ENCODE measurements around the gene TARS3. TPM values are rescaled to one million over a fixed set of nuclear protein-coding genes. Genes with fewer than 3 reads are reported as not detected.

Gene TARS3
- total RNA-seq, 1 experiment from 2014 or later, result 9.5 TPM

DNA sequence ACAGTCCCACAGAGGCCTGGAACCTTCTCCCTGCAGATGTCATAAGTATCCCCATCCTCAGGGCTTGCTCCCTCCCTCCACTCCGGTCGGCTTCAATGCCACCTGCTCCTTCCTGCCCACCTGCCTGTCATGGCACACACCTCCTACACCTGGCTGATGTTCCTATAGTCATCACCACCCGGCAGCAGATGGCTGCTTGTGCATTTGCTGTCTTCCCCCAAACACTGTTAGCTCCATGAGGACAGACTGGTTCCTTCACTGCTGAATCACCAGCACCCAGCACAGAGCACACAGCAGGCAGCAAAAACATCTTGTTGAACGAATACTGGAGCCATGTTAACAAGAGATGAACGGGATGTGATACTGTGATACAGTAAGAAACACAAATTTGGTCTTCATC, 14.8 kb downstream of the TARS3 start (continued):
- TF ChIP-seq, protein P1, sequence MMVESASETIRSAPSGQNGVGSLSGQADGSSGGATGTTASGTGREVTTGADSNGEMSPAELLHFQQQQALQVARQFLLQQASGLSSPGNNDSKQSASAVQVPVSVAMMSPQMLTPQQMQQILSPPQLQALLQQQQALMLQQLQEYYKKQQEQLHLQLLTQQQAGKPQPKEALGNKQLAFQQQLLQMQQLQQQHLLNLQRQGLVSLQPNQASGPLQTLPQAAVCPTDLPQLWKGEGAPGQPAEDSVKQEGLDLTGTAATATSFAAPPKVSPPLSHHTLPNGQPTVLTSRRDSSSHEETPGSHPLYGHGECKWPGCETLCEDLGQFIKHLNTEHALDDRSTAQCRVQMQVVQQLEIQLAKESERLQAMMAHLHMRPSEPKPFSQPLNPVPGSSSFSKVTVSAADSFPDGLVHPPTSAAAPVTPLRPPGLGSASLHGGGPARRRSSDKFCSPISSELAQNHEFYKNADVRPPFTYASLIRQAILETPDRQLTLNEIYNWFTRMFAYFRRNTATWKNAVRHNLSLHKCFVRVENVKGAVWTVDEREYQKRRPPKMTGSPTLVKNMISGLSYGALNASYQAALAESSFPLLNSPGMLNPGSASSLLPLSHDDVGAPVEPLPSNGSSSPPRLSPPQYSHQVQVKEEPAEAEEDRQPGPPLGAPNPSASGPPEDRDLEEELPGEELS (CRISPR knock-in tag; IDR thresholded peaks at IDR 0.05), result no peak
- TF ChIP-seq, protein P2, sequence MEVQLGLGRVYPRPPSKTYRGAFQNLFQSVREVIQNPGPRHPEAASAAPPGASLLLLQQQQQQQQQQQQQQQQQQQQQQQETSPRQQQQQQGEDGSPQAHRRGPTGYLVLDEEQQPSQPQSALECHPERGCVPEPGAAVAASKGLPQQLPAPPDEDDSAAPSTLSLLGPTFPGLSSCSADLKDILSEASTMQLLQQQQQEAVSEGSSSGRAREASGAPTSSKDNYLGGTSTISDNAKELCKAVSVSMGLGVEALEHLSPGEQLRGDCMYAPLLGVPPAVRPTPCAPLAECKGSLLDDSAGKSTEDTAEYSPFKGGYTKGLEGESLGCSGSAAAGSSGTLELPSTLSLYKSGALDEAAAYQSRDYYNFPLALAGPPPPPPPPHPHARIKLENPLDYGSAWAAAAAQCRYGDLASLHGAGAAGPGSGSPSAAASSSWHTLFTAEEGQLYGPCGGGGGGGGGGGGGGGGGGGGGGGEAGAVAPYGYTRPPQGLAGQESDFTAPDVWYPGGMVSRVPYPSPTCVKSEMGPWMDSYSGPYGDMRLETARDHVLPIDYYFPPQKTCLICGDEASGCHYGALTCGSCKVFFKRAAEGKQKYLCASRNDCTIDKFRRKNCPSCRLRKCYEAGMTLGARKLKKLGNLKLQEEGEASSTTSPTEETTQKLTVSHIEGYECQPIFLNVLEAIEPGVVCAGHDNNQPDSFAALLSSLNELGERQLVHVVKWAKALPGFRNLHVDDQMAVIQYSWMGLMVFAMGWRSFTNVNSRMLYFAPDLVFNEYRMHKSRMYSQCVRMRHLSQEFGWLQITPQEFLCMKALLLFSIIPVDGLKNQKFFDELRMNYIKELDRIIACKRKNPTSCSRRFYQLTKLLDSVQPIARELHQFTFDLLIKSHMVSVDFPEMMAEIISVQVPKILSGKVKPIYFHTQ (CRISPR knock-in tag; IDR thresholded peaks at IDR 0.05), result no peak
- no peak for TF ChIP-seq ZNF396 (CRISPR knock-in tag; IDR thresholded peaks at IDR 0.05; ENCODE audit: borderline replicate concordance)
- TF ChIP-seq, protein P3, sequence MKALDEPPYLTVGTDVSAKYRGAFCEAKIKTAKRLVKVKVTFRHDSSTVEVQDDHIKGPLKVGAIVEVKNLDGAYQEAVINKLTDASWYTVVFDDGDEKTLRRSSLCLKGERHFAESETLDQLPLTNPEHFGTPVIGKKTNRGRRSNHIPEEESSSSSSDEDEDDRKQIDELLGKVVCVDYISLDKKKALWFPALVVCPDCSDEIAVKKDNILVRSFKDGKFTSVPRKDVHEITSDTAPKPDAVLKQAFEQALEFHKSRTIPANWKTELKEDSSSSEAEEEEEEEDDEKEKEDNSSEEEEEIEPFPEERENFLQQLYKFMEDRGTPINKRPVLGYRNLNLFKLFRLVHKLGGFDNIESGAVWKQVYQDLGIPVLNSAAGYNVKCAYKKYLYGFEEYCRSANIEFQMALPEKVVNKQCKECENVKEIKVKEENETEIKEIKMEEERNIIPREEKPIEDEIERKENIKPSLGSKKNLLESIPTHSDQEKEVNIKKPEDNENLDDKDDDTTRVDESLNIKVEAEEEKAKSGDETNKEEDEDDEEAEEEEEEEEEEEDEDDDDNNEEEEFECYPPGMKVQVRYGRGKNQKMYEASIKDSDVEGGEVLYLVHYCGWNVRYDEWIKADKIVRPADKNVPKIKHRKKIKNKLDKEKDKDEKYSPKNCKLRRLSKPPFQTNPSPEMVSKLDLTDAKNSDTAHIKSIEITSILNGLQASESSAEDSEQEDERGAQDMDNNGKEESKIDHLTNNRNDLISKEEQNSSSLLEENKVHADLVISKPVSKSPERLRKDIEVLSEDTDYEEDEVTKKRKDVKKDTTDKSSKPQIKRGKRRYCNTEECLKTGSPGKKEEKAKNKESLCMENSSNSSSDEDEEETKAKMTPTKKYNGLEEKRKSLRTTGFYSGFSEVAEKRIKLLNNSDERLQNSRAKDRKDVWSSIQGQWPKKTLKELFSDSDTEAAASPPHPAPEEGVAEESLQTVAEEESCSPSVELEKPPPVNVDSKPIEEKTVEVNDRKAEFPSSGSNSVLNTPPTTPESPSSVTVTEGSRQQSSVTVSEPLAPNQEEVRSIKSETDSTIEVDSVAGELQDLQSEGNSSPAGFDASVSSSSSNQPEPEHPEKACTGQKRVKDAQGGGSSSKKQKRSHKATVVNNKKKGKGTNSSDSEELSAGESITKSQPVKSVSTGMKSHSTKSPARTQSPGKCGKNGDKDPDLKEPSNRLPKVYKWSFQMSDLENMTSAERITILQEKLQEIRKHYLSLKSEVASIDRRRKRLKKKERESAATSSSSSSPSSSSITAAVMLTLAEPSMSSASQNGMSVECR (CRISPR knock-in tag; IDR thresholded peaks at IDR 0.05; ENCODE audit: borderline replicate concordance), result no peak
- TF ChIP-seq NR3C1 (CRISPR knock-in tag; conservative IDR thresholded peaks at IDR 0.05; ENCODE audit: low read depth), result no peak
- TF ChIP-seq, protein P4, sequence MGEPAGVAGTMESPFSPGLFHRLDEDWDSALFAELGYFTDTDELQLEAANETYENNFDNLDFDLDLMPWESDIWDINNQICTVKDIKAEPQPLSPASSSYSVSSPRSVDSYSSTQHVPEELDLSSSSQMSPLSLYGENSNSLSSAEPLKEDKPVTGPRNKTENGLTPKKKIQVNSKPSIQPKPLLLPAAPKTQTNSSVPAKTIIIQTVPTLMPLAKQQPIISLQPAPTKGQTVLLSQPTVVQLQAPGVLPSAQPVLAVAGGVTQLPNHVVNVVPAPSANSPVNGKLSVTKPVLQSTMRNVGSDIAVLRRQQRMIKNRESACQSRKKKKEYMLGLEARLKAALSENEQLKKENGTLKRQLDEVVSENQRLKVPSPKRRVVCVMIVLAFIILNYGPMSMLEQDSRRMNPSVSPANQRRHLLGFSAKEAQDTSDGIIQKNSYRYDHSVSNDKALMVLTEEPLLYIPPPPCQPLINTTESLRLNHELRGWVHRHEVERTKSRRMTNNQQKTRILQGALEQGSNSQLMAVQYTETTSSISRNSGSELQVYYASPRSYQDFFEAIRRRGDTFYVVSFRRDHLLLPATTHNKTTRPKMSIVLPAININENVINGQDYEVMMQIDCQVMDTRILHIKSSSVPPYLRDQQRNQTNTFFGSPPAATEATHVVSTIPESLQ (CRISPR knock-in tag; IDR thresholded peaks at IDR 0.05), result no peak
- TF ChIP-seq, protein P5, sequence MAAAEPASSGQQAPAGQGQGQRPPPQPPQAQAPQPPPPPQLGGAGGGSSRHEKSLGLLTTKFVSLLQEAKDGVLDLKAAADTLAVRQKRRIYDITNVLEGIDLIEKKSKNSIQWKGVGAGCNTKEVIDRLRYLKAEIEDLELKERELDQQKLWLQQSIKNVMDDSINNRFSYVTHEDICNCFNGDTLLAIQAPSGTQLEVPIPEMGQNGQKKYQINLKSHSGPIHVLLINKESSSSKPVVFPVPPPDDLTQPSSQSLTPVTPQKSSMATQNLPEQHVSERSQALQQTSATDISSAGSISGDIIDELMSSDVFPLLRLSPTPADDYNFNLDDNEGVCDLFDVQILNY (CRISPR knock-in tag; IDR thresholded peaks at IDR 0.05), result no peak

DNA sequence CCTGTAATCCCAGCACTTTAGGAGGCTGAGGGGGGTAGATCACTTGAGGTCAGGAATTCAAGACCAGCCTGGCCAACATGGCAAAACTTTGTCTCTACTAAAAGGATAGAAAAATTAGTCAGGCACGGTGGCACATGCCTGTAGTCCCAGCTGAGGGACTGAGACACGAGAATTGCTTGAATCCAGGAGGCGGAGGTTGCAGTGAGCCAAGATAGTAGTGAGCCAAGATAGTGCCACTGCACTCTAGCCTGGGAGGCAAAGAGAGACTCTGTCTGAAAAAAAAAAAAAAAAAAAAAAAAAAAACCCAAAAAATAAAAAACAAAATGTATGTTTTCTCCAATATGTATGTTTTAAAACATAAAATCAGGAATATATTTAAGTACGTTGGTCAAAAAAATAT, 16.3 kb downstream of the TARS3 start:
- DNase-seq (ENCODE audit: low spot score) (no peak), ATAC-seq (no peak)
- POLR2A ChIA-PET, result no interaction called here
- TF ChIP-seq NFATC4 (CRISPR knock-in tag; IDR thresholded peaks at IDR 0.05) (no peak), MYBL2 (CRISPR knock-in tag; IDR thresholded peaks at IDR 0.05) (no peak), JAZF1 (CRISPR knock-in tag; IDR thresholded peaks at IDR 0.05) (no peak), NFE2L1 (CRISPR knock-in tag; IDR thresholded peaks at IDR 0.05) (no peak), TP53 (CRISPR knock-in tag; IDR thresholded peaks at IDR 0.05) (no peak), ZNF423 (CRISPR knock-in tag; IDR thresholded peaks at IDR 0.05) (no peak)
- TF ChIP-seq, protein P6, sequence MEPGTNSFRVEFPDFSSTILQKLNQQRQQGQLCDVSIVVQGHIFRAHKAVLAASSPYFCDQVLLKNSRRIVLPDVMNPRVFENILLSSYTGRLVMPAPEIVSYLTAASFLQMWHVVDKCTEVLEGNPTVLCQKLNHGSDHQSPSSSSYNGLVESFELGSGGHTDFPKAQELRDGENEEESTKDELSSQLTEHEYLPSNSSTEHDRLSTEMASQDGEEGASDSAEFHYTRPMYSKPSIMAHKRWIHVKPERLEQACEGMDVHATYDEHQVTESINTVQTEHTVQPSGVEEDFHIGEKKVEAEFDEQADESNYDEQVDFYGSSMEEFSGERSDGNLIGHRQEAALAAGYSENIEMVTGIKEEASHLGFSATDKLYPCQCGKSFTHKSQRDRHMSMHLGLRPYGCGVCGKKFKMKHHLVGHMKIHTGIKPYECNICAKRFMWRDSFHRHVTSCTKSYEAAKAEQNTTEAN (CRISPR knock-in tag; IDR thresholded peaks at IDR 0.05), result no peak
- H3K4me3 Mint-ChIP-seq, result no peak overlapping the region
- no peaks in the 10 kb centered on the region for H3K4me1 Mint-ChIP-seq
- no peak overlapping the region for H3K27ac Mint-ChIP-seq
- no peaks in the 10 kb centered on the region for H3K9me3 Mint-ChIP-seq
- CTCF ChIA-PET, result no interaction called here
- H3K36me3 Mint-ChIP-seq, result peaks cover 18% of the 10 kb centered on the region
- no peaks in the 10 kb centered on the region; the same call in 1 of the 2 replicates for H3K27me3 Mint-ChIP-seq (ENCODE audit: low read depth)
